ENCODE measurements around the gene ZNF562.

GRCh38 chr19:9705836-9706235, 30.9 kb upstream of the ZNF562 start:
- TF ChIP-seq CTCF (IDR thresholded peaks at IDR 0.05), result no peak
- no peak for TF ChIP-seq POLR2A (IDR thresholded peaks at IDR 0.05)
